Astrocyte (in vitro differentiated cells and primary cell): ENCODE results near the gene CEP131. TPM values are rescaled to one million over a fixed set of nuclear protein-coding genes. Genes with fewer than 3 reads are reported as not detected.

ENCODE experiments used
- DNase-seq: peaks from one replicate; pipeline ENCODE4 v3.0.0-alpha.2; 2010; ENCODE audit warnings: low read depth
- FAIRE-seq: peaks from 2 replicates; lab custom pipeline; 2011; peaks lifted over from hg19 to GRCh38; lab: Jason Lieb, UNC
- H2AFZ ChIP-seq: 2 replicates; pipeline ENCODE4 v1.6.0; 2012; ENCODE audit warnings: low read depth, low read length, inconsistent platforms
- H3K27ac ChIP-seq: 2 replicates; pipeline ENCODE4 v1.5.1; 2011; ENCODE audit warnings: low read depth, low read length, inconsistent platforms
- H3K27me3 ChIP-seq: 2 replicates; pipeline ENCODE4 v1.6.0; 2011; ENCODE audit warnings: low read length, inconsistent platforms; ENCODE audit not compliant: insufficient read depth
- H3K36me3 ChIP-seq: 2 replicates; pipeline ENCODE4 v1.5.1; 2011; ENCODE audit warnings: low read length, inconsistent platforms; ENCODE audit not compliant: insufficient read depth
- H3K4me1 ChIP-seq: 2 replicates; pipeline ENCODE4 v1.5.1; 2011; ENCODE audit warnings: low read length, inconsistent platforms; ENCODE audit not compliant: insufficient read depth
- H3K4me2 ChIP-seq: 2 replicates; pipeline ENCODE4 v1.6.0; 2012; ENCODE audit warnings: low read length, inconsistent platforms
- H3K4me3 ChIP-seq: 2 replicates; pipeline ENCODE4 v1.5.1; 2011; ENCODE audit warnings: low read depth, mild to moderate bottlenecking, low read length, inconsistent platforms; ENCODE audit not compliant: insufficient read depth
- H3K79me2 ChIP-seq: 2 replicates; pipeline ENCODE4 v1.6.0; 2012; ENCODE audit warnings: mild to moderate bottlenecking, low read length, inconsistent platforms; ENCODE audit not compliant: insufficient read depth
- H3K9ac ChIP-seq: 2 replicates; pipeline ENCODE4 v1.6.0; 2012; ENCODE audit warnings: mild to moderate bottlenecking, low read length, inconsistent platforms
- H3K9me3 ChIP-seq: 2 replicates; pipeline ENCODE4 v1.5.1; 2012; ENCODE audit warnings: low read depth, mild to moderate bottlenecking, low read length, inconsistent platforms; ENCODE audit not compliant: insufficient read depth
- H4K20me1 ChIP-seq: 2 replicates; pipeline ENCODE4 v1.6.0; 2012; ENCODE audit warnings: low read length, inconsistent platforms; ENCODE audit not compliant: insufficient read depth
- H3K27ac Mint-ChIP-seq: one replicate; pipeline ENCODE4 v1.8.0; 2021; ENCODE audit warnings: mild to moderate bottlenecking, mixed read lengths; ENCODE audit not compliant: unreplicated experiment
- H3K27me3 Mint-ChIP-seq: one replicate; pipeline ENCODE4 v1.8.0; 2021; ENCODE audit warnings: low read depth, mixed read lengths; ENCODE audit not compliant: unreplicated experiment
- H3K36me3 Mint-ChIP-seq: one replicate; pipeline ENCODE4 v1.8.0; 2021; ENCODE audit warnings: low read depth, mixed read lengths; ENCODE audit not compliant: unreplicated experiment
- H3K4me1 Mint-ChIP-seq: one replicate; pipeline ENCODE4 v1.8.0; 2021; ENCODE audit warnings: low read depth, mixed read lengths; ENCODE audit not compliant: unreplicated experiment
- H3K4me3 Mint-ChIP-seq: one replicate; pipeline ENCODE4 v1.8.0; 2021; ENCODE audit warnings: mild to moderate bottlenecking, moderate library complexity, mixed read lengths; ENCODE audit not compliant: unreplicated experiment
- H3K9me3 Mint-ChIP-seq: one replicate; pipeline ENCODE4 v1.8.0; 2021; ENCODE audit warnings: mild to moderate bottlenecking, mixed read lengths; ENCODE audit not compliant: unreplicated experiment
- EZH2 ChIP-seq: IDR thresholded peaks from 2 replicates; pipeline ENCODE4 v1.6.1; 2012; ENCODE audit warnings: mild to moderate bottlenecking, low read length, inconsistent platforms; ENCODE audit not compliant: insufficient read depth
- total RNA-seq: library from RNA; stranded (reverse); gene quantifications from 2 replicates; pipeline ENCODE4 v1.2.1, GENCODE V29; 2021
- TF ChIP-seq, protein P1 (sequence below): IDR thresholded peaks from 2 replicates; pipeline ENCODE4 v1.5.1; 2011; ENCODE audit warnings: low read depth, mild to moderate bottlenecking, inconsistent platforms, low read length, moderate library complexity; ENCODE audit not compliant: insufficient read depth

CEP131 gene
- total RNA-seq, 1 donor from 2014 or later = 5.8 TPM

DNA sequence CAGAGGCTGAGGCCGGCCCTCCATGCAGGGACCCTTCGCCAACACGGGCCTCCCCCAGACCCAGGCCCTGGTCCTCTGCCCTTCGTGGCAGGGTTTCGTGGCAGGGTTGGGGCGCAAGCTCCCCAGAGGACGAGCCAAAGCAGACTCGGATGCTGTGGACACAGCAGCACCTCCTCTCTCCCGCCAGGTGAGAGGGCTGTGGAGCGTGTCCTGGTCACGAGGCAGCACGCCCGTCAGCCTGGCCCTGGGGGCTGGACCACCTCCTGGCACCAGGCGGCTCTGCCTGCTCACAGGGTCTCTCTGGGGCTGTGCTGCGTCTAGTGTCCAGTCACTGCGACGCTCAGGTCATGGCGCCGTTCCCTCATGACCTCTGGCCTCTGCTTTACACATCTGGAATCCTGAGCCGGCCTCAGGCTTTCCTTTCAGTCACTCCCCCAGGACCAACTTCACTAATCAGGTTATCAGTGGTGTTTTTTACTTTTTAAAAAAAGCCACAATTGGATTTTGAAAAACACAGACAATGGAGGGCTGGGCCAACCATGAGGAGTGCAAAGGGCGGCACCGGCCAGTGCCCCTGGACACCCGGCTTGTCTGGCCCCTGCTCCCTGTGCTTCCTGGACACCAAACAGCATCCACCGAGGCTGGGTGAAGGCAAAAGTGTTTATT is 21.7 kb upstream of the CEP131 start:
- Mint-ChIP-seq H3K4me3 (no peak overlapping the region), H3K27ac (peak overlapping the region; percentile 72), H3K27me3 (no peaks in the 10 kb centered on the region), H3K9me3 (peaks cover 2% of the 10 kb centered on the region), H3K4me1 (peaks cover 6% of the 10 kb centered on the region), H3K36me3 (peaks cover 3% of the 10 kb centered on the region)
- no peak for DNase-seq
- H3K9me3 ChIP-seq = no peaks in the 10 kb centered on the region
- no peak overlapping the region for H3K4me2 ChIP-seq
- H3K4me3 ChIP-seq = no peak overlapping the region
- no peak for TF ChIP-seq EZH2
- H3K79me2 ChIP-seq = peaks cover 26% of the 10 kb centered on the region
- H2AFZ ChIP-seq = no peak overlapping the region
- H3K9ac ChIP-seq = no peak overlapping the region
- FAIRE-seq = no peak
- H3K27ac ChIP-seq = no peak overlapping the region
- peaks cover 14% of the 10 kb centered on the region for H3K4me1 ChIP-seq
- no peaks in the 10 kb centered on the region for H3K27me3 ChIP-seq
- peaks cover 52% of the 10 kb centered on the region for H4K20me1 ChIP-seq
- peaks cover 4% of the 10 kb centered on the region for H3K36me3 ChIP-seq

DNA sequence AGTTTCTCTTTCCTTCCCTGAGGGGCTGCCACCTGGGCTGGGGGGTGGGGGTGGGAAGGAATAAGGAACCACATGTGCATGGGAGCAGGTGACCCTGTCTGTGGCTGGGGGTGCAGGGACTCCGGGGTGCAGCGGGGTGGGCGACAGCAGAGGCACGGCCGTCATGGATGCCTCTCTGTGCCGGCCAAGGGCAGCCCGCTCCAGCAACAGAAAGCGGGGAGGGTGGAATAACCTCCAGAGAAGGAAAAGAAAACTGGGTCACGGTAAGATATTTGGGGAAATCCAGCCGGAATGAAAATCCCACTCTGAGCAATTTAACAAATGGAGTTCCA is 20.5 kb upstream of the CEP131 start:
- Histone ChIP-seq H3K79me2 (peaks cover 35% of the 10 kb centered on the region), H3K36me3 (peaks cover 4% of the 10 kb centered on the region), H3K4me3 (no peak overlapping the region), H3K4me2 (no peak overlapping the region), H3K4me1 (peaks cover 16% of the 10 kb centered on the region), H3K27me3 (no peaks in the 10 kb centered on the region), H2AFZ (no peak overlapping the region), H3K9me3 (no peaks in the 10 kb centered on the region), H3K9ac (no peak overlapping the region), H4K20me1 (peaks cover 48% of the 10 kb centered on the region), H3K27ac (no peak overlapping the region)
- Mint-ChIP-seq H3K27ac (no peak overlapping the region), H3K4me1 (peaks cover 6% of the 10 kb centered on the region), H3K9me3 (no peaks in the 10 kb centered on the region), H3K36me3 (peaks cover 3% of the 10 kb centered on the region), H3K27me3 (no peaks in the 10 kb centered on the region), H3K4me3 (no peak overlapping the region)
- FAIRE-seq = no peak
- TF ChIP-seq EZH2 = no peak
- DNase-seq = no peak

DNA sequence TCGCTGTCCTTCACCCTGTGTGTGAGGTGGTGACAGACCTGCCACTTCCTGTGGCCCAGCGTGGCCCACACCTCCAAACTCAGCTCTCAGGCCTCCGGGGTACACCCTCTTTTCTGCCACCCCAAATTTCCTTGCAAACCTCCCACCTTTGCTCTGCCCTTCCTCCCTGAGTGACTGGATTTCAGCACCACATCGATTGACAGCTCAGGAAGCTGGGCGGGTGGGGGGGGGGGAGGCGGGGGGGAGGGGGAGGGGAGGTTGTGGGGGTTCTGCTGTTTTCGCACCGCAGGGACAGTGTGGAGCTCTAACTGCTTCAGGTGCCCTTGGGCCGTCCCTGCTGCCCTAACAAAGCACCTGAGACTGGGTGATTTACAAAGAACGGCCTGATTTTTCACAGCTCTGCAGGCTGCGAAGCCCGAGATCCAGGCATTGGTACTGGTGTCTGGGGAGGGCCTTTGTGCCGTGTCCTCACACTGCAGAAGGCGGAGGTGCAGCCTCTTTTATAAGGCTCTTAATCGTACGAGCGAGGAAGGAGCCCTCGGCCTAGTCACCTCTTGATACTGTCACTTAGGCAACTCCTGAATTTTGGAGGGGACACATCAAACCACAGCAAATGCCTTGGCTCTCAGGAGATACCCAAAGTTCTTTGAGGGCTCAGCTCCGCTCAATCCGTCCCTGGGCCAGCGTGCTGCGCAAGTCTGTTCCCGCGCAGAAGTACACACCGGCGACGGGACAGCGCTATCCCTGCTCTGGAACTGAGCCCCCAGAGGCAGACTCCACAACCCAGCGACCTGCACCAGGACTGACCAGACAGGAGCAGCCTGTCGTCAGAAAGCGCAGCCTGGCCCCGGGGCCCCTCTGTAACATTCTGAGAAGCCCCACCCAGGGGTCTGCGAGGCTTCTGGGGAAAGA is 19.9 kb upstream of the CEP131 start:
- Histone ChIP-seq H3K79me2 (peaks cover 41% of the 10 kb centered on the region), H3K27me3 (no peaks in the 10 kb centered on the region), H3K27ac (no peak overlapping the region), H3K4me1 (peaks cover 22% of the 10 kb centered on the region), H3K4me3 (no peak overlapping the region), H3K4me2 (no peak overlapping the region), H4K20me1 (peaks cover 49% of the 10 kb centered on the region), H3K9me3 (no peaks in the 10 kb centered on the region), H3K36me3 (peaks cover 4% of the 10 kb centered on the region), H2AFZ (no peak overlapping the region), H3K9ac (no peak overlapping the region)
- no peaks in the 10 kb centered on the region for H3K9me3 Mint-ChIP-seq
- peaks cover 5% of the 10 kb centered on the region for H3K36me3 Mint-ChIP-seq
- peaks cover 11% of the 10 kb centered on the region for H3K4me1 Mint-ChIP-seq
- TF ChIP-seq EZH2 = no peak
- TF ChIP-seq, protein P1, sequence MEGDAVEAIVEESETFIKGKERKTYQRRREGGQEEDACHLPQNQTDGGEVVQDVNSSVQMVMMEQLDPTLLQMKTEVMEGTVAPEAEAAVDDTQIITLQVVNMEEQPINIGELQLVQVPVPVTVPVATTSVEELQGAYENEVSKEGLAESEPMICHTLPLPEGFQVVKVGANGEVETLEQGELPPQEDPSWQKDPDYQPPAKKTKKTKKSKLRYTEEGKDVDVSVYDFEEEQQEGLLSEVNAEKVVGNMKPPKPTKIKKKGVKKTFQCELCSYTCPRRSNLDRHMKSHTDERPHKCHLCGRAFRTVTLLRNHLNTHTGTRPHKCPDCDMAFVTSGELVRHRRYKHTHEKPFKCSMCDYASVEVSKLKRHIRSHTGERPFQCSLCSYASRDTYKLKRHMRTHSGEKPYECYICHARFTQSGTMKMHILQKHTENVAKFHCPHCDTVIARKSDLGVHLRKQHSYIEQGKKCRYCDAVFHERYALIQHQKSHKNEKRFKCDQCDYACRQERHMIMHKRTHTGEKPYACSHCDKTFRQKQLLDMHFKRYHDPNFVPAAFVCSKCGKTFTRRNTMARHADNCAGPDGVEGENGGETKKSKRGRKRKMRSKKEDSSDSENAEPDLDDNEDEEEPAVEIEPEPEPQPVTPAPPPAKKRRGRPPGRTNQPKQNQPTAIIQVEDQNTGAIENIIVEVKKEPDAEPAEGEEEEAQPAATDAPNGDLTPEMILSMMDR = no peak
- H3K27ac Mint-ChIP-seq = no peak overlapping the region
- no peaks in the 10 kb centered on the region for H3K27me3 Mint-ChIP-seq
- DNase-seq (no peak), FAIRE-seq (no peak)
- no peak overlapping the region for H3K4me3 Mint-ChIP-seq
